Left ventricle myocardium inferior (tissue), 1 donor: ENCODE data around the gene NUP210. TPM values are rescaled to one million over a fixed set of nuclear protein-coding genes. Genes with fewer than 3 reads are reported as not detected.

Experiments used
- DNase-seq: peaks from one replicate; pipeline ENCODE4 v3.0.0-alpha.2; 2020
- H3K27ac ChIP-seq: fragments of 200-600 bp; replicated peaks from 2 replicates; pipeline ENCODE4 v1.8.0; 2021
- H3K27me3 ChIP-seq: fragments of 200-600 bp; 2 replicates; pipeline ENCODE4 v1.8.0; 2021; ENCODE audit warnings: low read depth
- H3K36me3 ChIP-seq: fragments of 200-600 bp; 2 replicates; pipeline ENCODE4 v1.8.0; 2021
- H3K4me1 ChIP-seq: fragments of 200-600 bp; 2 replicates; pipeline ENCODE4 v1.8.0; 2021
- H3K4me3 ChIP-seq: fragments of 200-600 bp; 2 replicates; pipeline ENCODE4 v1.8.0; 2021; ENCODE audit warnings: mild to moderate bottlenecking, moderate library complexity
- H3K9me3 ChIP-seq: fragments of 200-600 bp; replicated peaks from 2 replicates; pipeline ENCODE4 v1.8.0; 2021
- CTCF ChIP-seq: fragments of 200-600 bp; IDR thresholded peaks from 2 replicates; pipeline ENCODE4 v1.8.0; 2021; ENCODE audit warnings: antibody characterized with exemption, mild to moderate bottlenecking, borderline replicate concordance
- intact Hi-C: fragments of 100-400 bp; cut with micrococcal nuclease; formaldehyde crosslinking; loops from one replicate; pipeline ENCODE4 v1.11.0; 2022
- total RNA-seq: library from RNA; stranded (reverse); fragmentation: NEBNext Ultra II Directional; extraction: Animal tissue kit (Norgen Biotek cat#: 25700); gene quantifications from one replicate; pipeline ENCODE4 v1.2.1, GENCODE V29; 2021
- donor health status: DM: no; HTN: yes; CAD: no; lungs with severe emphysema.

The NUP210 gene
- total RNA-seq, 1 donor from 2014 or later: 2.8 TPM

GRCh38 chr3:13276438-13277195 lies 143.5 kb downstream of the NUP210 start:
- H3K9me3 ChIP-seq: no peaks in the 10 kb centered on the region
- peak overlapping the region; percentile 25 for H3K4me3 ChIP-seq
- peak overlapping the region; percentile 73 for H3K27ac ChIP-seq
- peaks cover 21% of the 10 kb centered on the region for H3K4me1 ChIP-seq
- peaks cover 51% of the 10 kb centered on the region for H3K27me3 ChIP-seq
- DNase-seq: peak; percentile 48
- intact Hi-C loops: no loop called here
- TF ChIP-seq CTCF: no peak
- H3K36me3 ChIP-seq: no peaks in the 10 kb centered on the region

GRCh38 chr3:13275376-13276005 lies 144.6 kb downstream of the NUP210 start:
- H3K27me3 ChIP-seq: peaks cover 41% of the 10 kb centered on the region
- no peak for DNase-seq
- intact Hi-C loops: no loop called here
- H3K27ac ChIP-seq: no peak overlapping the region
- TF ChIP-seq CTCF: no peak
- H3K4me1 ChIP-seq: peaks cover 13% of the 10 kb centered on the region
- H3K9me3 ChIP-seq: peaks cover 4% of the 10 kb centered on the region
- H3K4me3 ChIP-seq: no peak overlapping the region
- no peaks in the 10 kb centered on the region for H3K36me3 ChIP-seq

- no peak for TF ChIP-seq CTCF
- H3K4me1 ChIP-seq: peaks cover 11% of the 10 kb centered on the region
- DNase-seq: no peak
- no peak overlapping the region for H3K4me3 ChIP-seq
- no peaks in the 10 kb centered on the region for H3K36me3 ChIP-seq
- intact Hi-C loops: no loop called here
- H3K27me3 ChIP-seq: peaks cover 41% of the 10 kb centered on the region
- no peak overlapping the region for H3K27ac ChIP-seq
- H3K9me3 ChIP-seq: peaks cover 11% of the 10 kb centered on the region
Measured at GRCh38 chr3:13274551-13275332, 145.4 kb downstream of the NUP210 start.

- H3K27me3 ChIP-seq: peaks cover 48% of the 10 kb centered on the region
- peaks cover 11% of the 10 kb centered on the region for H3K4me1 ChIP-seq
- DNase-seq: no peak
- no peak overlapping the region for H3K27ac ChIP-seq
- H3K9me3 ChIP-seq: peaks cover 15% of the 10 kb centered on the region
- no peaks in the 10 kb centered on the region for H3K36me3 ChIP-seq
- H3K4me3 ChIP-seq: no peak overlapping the region
- intact Hi-C loops: no loop called here
- no peak for TF ChIP-seq CTCF
Measured at GRCh38 chr3:13274125-13274524, 146.0 kb downstream of the NUP210 start.

- peaks cover 48% of the 10 kb centered on the region for H3K27me3 ChIP-seq
- H3K36me3 ChIP-seq: no peaks in the 10 kb centered on the region
- peaks cover 15% of the 10 kb centered on the region for H3K9me3 ChIP-seq
- no peak overlapping the region for H3K4me3 ChIP-seq
- H3K4me1 ChIP-seq: peaks cover 11% of the 10 kb centered on the region
- no peak for DNase-seq
- intact Hi-C loops: no loop called here
- no peak for TF ChIP-seq CTCF
- no peak overlapping the region for H3K27ac ChIP-seq
Measured at GRCh38 chr3:13273604-13274105, 146.5 kb downstream of the NUP210 start.
